K562 (cell line): ENCODE results near the gene PNPO. TPM values are rescaled to one million over a fixed set of nuclear protein-coding genes. Genes with fewer than 3 reads are reported as not detected.
A peak's percentile ranks its signal among the peaks of the same experiment; 100 is the strongest.

Source experiments
- ARHGAP35 ChIP-seq: fragments of 450-650 bp; IDR thresholded peaks from 2 replicates; pipeline ENCODE4 v1.6.1; 2018; ENCODE audit not compliant: partially characterized antibody
- BRD9 ChIP-seq: fragments of 450-650 bp; IDR thresholded peaks from 2 replicates; pipeline ENCODE4 v1.6.1; 2018; ENCODE audit warnings: low read depth; ENCODE audit not compliant: partially characterized antibody
- CHD2 ChIP-seq: IDR thresholded peaks from 2 replicates; pipeline ENCODE4 v1.6.1; 2011; ENCODE audit warnings: low read depth, low read length
- DPF2 ChIP-seq: fragments of 450-650 bp; IDR thresholded peaks from 2 replicates; pipeline ENCODE4 v1.6.1; 2016
- FOXM1 ChIP-seq, 2 experiments: fragments of 450-650 bp in 1 of 2; sonication (generic) in 1 of 2; formaldehyde crosslinking in 1 of 2; IDR thresholded peaks; 2 replicates each; pipeline versions ENCODE4 v1.6.1 to v1.9.0; 2017 to 2022; ENCODE audit warnings: low read depth in 2 of 2, mild to moderate bottlenecking in 2 of 2, missing genetic modification reagents in 1 of 2, moderate library complexity in 1 of 2
- GTF2A2 ChIP-seq: IDR thresholded peaks from 2 replicates; pipeline ENCODE4 v1.6.1; 2016; ENCODE audit warnings: mild to moderate bottlenecking, missing genetic modification characterization, missing compliant biosample characterization
- HDAC3 ChIP-seq: fragments of 450-650 bp; IDR thresholded peaks from 2 replicates; pipeline ENCODE4 v1.6.1; 2018; ENCODE audit warnings: borderline replicate concordance, mild to moderate bottlenecking, moderate library complexity; ENCODE audit not compliant: partially characterized antibody
- KAT2B ChIP-seq: IDR thresholded peaks from one replicate; pipeline ENCODE4 v1.6.1; 2012; ENCODE audit warnings: low read depth, mild to moderate bottlenecking, control low read depth, inconsistent platforms, low read length, moderate library complexity
- KLF13 ChIP-seq: fragments of 450-650 bp; IDR thresholded peaks from 2 replicates; pipeline ENCODE4 v1.6.1; 2016; ENCODE audit warnings: missing genetic modification characterization, low read depth, mild to moderate bottlenecking, missing compliant biosample characterization, moderate library complexity, borderline replicate concordance
- NCOA4 ChIP-seq: fragments of 450-650 bp; IDR thresholded peaks from 2 replicates; pipeline ENCODE4 v1.6.1; 2018; ENCODE audit warnings: mild to moderate bottlenecking; ENCODE audit not compliant: partially characterized antibody
- NEUROD1 ChIP-seq: fragments of 150-350 bp; IDR thresholded peaks from 2 replicates; pipeline ENCODE4 v1.6.1; 2014; ENCODE audit warnings: borderline replicate concordance, low read length, low read depth; ENCODE audit not compliant: partially characterized antibody
- NONO ChIP-seq, 2 experiments: fragments of 200-400 bp in 1 of 2; fragments of 450-650 bp in 1 of 2; formaldehyde crosslinking in 1 of 2; IDR thresholded peaks; 2 replicates each; pipeline ENCODE4 v1.6.1; 2017; ENCODE audit warnings: low read depth in 2 of 2, mild to moderate bottlenecking in 2 of 2, moderate library complexity in 2 of 2, low read length in 1 of 2
- POLR2B ChIP-seq: fragments of 450-650 bp; IDR thresholded peaks from 2 replicates; pipeline ENCODE4 v1.6.1; 2018; ENCODE audit warnings: low read depth; ENCODE audit not compliant: partially characterized antibody
- SETDB1 ChIP-seq: IDR thresholded peaks from one replicate; pipeline ENCODE4 v1.6.1; 2012; ENCODE audit warnings: low read length, control low read depth, inconsistent platforms
- SLC30A9 ChIP-seq: fragments of 250-450 bp; sonication (Bioruptor Pico); IDR thresholded peaks from 2 replicates; pipeline ENCODE4 v1.8.0; 2022; ENCODE audit warnings: mild to moderate bottlenecking, moderate library complexity
- SMAD2 ChIP-seq: fragments of 150-350 bp; IDR thresholded peaks from 2 replicates; pipeline ENCODE4 v1.6.1; 2014; ENCODE audit warnings: low read depth, mild to moderate bottlenecking, low read length
- SMARCB1 ChIP-seq: IDR thresholded peaks from 2 replicates; pipeline ENCODE4 v1.6.1; 2011; ENCODE audit warnings: improper control_type of control experiment, low read depth; ENCODE audit not compliant: insufficient read length
- TAF15 ChIP-seq: fragments of 200-400 bp; formaldehyde crosslinking; IDR thresholded peaks from 2 replicates; pipeline ENCODE4 v1.6.1; 2017; ENCODE audit warnings: mild to moderate bottlenecking, low read depth, low read length, moderate library complexity
- TEAD2 ChIP-seq: fragments of 450-650 bp; IDR thresholded peaks from 2 replicates; pipeline ENCODE4 v1.6.1; 2016; ENCODE audit warnings: missing genetic modification characterization, control low read depth, missing compliant biosample characterization
- U2AF1 ChIP-seq: fragments of 200-400 bp; formaldehyde crosslinking; optimal IDR thresholded peaks from 2 replicates; pipeline ENCODE3; 2017; ENCODE audit warnings: mild to moderate bottlenecking, low read depth, low read length, moderate library complexity
- ZFP36 ChIP-seq: fragments of 150-350 bp; IDR thresholded peaks from 2 replicates; pipeline ENCODE4 v1.6.1; 2018; ENCODE audit warnings: low read length, low read depth; ENCODE audit not compliant: partially characterized antibody
- ZNF134 ChIP-seq: fragments of 250-450 bp; sonication (Bioruptor Pico); conservative IDR thresholded peaks from 2 replicates; pipeline ENCODE4 v1.4.0; 2020
- ZNF274 ChIP-seq: IDR thresholded peaks from 2 replicates; pipeline ENCODE4 v1.6.1; 2011; ENCODE audit warnings: low read depth, mild to moderate bottlenecking, low read length, moderate library complexity, borderline replicate concordance
- ZSCAN29 ChIP-seq: fragments of 450-650 bp; IDR thresholded peaks from 2 replicates; pipeline ENCODE4 v1.6.1; 2017
- polyA plus RNA-seq, 8 experiments: library from polyadenylated mRNA; depleted of rRNA in 4 of 8; stranded (reverse) in 5 of 8; unstranded in 3 of 8; fragments of >200 nt; fragmentation: Nextera tagmentation in 2 of 8; fragmentation: Illumina TruSeq in 1 of 8; extraction: Ambion mirVana in 2 of 8; extraction: Trizol in 1 of 8; gene quantifications; 2 replicates each; pipeline versions ENCODE4 v1.2.1 to v1.2.3, GENCODE V29; 2011 to 2014; ENCODE audit warnings: inconsistent platforms in 1 of 8, missing spikeins in 1 of 8
- total RNA-seq, 7 experiments: library from RNA; depleted of rRNA in 6 of 7; stranded (reverse); fragments of >200 nt in 6 of 7; fragmentation: Illumina TruSeq in 2 of 7; extraction: Trizol in 2 of 7; gene quantifications; 2 replicates each; pipeline versions ENCODE4 v1.2.1 to v1.2.3, GENCODE V29; 2011 to 2021; ENCODE audit warnings: low replicate concordance in 1 of 7
- TF ChIP-seq, protein P1 (sequence below): fragments of 450-650 bp; IDR thresholded peaks from 2 replicates; pipeline ENCODE4 v1.6.1; 2018; ENCODE audit warnings: mild to moderate bottlenecking, low read depth; ENCODE audit not compliant: partially characterized antibody
- TF ChIP-seq, protein P2 (sequence below): sonication (generic); formaldehyde crosslinking; IDR thresholded peaks from 2 replicates; pipeline ENCODE4 v1.8.1; 2022; ENCODE audit warnings: missing genetic modification reagents

Gene PNPO
- total and polyA plus RNA-seq, 9 of the 15 experiments (the other 6 are each of a cell fraction or from before 2014, with no cell fraction given): 16.6 to 39.0 (median 27.4) TPM

DNA sequence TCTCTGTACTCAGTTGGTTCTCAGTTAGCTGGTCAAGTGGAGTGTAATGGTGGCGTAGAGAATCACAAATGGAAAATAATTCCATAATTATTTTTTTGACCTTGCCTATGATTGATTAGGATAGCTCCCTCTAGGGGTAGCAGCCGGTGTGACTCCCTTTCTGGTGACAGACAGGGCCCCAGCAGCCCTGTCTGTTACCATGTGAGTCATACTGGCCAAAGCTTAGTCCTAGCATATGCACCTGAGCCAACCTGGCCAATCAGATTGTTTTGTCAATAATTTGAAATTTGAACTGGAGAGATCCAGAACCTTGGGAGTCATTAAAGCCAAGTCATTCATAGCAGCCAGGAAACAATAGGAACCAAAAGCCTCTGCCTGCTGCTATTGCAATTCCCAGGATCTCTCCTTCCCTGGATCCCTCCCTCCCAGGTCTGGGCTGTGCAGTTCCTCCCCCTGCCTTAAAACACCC, 5.6 kb downstream of the PNPO start (continued):
- TF ChIP-seq ZNF274 (no peak), NONO (IDR thresholded peaks at IDR 0.05; ENCODE audit: low read depth in 2 of 2, low read length in 1 of 2) (no peak), POLR2B (no peak), NCOA4 (no peak), SMARCB1 (no peak), HDAC3 (no peak), ZFP36 (no peak), U2AF1 (no peak), SETDB1 (no peak), NEUROD1 (peak; percentile 32), KLF13 (tag) (no peak), KAT2B (no peak), CHD2 (no peak), GTF2A2 (no peak), ARHGAP35 (no peak), TAF15 (no peak), SMAD2 (no peak), BRD9 (no peak), ZNF134 (CRISPR knock-in tag) (no peak), FOXM1 (IDR thresholded peaks at IDR 0.05; ENCODE audit: low read depth) (peak; percentile 89), FOXM1 (CRISPR knock-in tag; IDR thresholded peaks at IDR 0.05; ENCODE audit: low read depth) (no peak), ZSCAN29 (no peak), DPF2 (peak; percentile 66), SLC30A9 (CRISPR knock-in tag) (no peak), TEAD2 (tag) (no peak)
- TF ChIP-seq, protein P1, sequence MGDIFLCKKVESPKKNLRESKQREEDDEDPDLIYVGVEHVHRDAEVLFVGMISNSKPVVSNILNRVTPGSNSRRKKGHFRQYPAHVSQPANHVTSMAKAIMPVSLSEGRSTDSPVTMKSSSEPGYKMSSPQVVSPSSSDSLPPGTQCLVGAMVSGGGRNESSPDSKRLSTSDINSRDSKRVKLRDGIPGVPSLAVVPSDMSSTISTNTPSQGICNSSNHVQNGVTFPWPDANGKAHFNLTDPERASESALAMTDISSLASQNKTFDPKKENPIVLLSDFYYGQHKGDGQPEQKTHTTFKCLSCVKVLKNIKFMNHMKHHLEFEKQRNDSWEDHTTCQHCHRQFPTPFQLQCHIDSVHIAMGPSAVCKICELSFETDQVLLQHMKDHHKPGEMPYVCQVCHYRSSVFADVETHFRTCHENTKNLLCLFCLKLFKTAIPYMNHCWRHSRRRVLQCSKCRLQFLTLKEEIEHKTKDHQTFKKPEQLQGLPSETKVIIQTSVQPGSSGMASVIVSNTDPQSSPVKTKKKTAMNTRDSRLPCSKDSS: no peak
- TF ChIP-seq, protein P2, sequence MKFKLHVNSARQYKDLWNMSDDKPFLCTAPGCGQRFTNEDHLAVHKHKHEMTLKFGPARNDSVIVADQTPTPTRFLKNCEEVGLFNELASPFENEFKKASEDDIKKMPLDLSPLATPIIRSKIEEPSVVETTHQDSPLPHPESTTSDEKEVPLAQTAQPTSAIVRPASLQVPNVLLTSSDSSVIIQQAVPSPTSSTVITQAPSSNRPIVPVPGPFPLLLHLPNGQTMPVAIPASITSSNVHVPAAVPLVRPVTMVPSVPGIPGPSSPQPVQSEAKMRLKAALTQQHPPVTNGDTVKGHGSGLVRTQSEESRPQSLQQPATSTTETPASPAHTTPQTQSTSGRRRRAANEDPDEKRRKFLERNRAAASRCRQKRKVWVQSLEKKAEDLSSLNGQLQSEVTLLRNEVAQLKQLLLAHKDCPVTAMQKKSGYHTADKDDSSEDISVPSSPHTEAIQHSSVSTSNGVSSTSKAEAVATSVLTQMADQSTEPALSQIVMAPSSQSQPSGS: no peak
